GM12878 (cell line): Measurements from ENCODE around the gene HSPE1. TPM values are rescaled to one million over a fixed set of nuclear protein-coding genes. Genes with fewer than 3 reads are reported as not detected.
A peak's percentile ranks its signal among the peaks of the same experiment; 100 is the strongest.

Experiments used
- CHD1 ChIP-seq: IDR thresholded peaks from 2 replicates; pipeline ENCODE4 v1.6.1; 2012; ENCODE audit warnings: low read depth, low read length, improper control_type of control experiment
- CUX1 ChIP-seq: IDR thresholded peaks from 2 replicates; pipeline ENCODE4 v1.6.1; 2012; ENCODE audit warnings: improper control_type of control experiment, low read depth, low read length; ENCODE audit not compliant: insufficient replicate concordance
- ETV6 ChIP-seq, 2 experiments: fragments of 450-650 bp in 1 of 2; IDR thresholded peaks in 1 of 2; conservative IDR thresholded peaks in 1 of 2; 2 replicates each; pipeline ENCODE4 v1.6.1; 2014; ENCODE audit warnings: antibody characterized with exemption in 1 of 2, borderline replicate concordance in 1 of 2, low read depth in 1 of 2, mild to moderate bottlenecking in 1 of 2, moderate library complexity in 1 of 2
- IKZF2 ChIP-seq, 2 experiments: fragments of 450-650 bp; IDR thresholded peaks; 2 replicates each; pipeline ENCODE4 v1.6.1; 2017; ENCODE audit warnings: mild to moderate bottlenecking in 2 of 2, moderate library complexity in 2 of 2
- MTA3 ChIP-seq: IDR thresholded peaks from 2 replicates; pipeline ENCODE4 v1.6.1; 2012; ENCODE audit warnings: low read length, inconsistent platforms, borderline replicate concordance
- PRDM15 ChIP-seq: fragments of 450-650 bp; formaldehyde crosslinking; IDR thresholded peaks from 2 replicates; pipeline ENCODE4 v1.4.0; 2020; ENCODE audit warnings: mild to moderate bottlenecking, moderate library complexity
- SP1 ChIP-seq: IDR thresholded peaks from one replicate; pipeline ENCODE4 v1.6.1; 2011; ENCODE audit warnings: low read depth, low read length
- SREBF2 ChIP-seq: IDR thresholded peaks from 2 replicates; pipeline ENCODE4 v1.6.1; 2012; ENCODE audit warnings: mild to moderate bottlenecking, low read length
- TCF3 ChIP-seq: IDR thresholded peaks from 2 replicates; pipeline ENCODE4 v1.6.1; 2012; ENCODE audit warnings: low read depth, mild to moderate bottlenecking, low read length, borderline replicate concordance; ENCODE audit not compliant: insufficient read depth
- YY1 ChIP-seq: IDR thresholded peaks from 2 replicates; pipeline ENCODE4 v1.6.1; 2011; ENCODE audit warnings: low read depth, mild to moderate bottlenecking, low read length
- ZBED1 ChIP-seq: IDR thresholded peaks from 2 replicates; pipeline ENCODE4 v1.6.1; 2016; ENCODE audit warnings: borderline replicate concordance
- ZNF384 ChIP-seq: IDR thresholded peaks from 2 replicates; pipeline ENCODE4 v1.6.1; 2012; ENCODE audit warnings: low read depth, mild to moderate bottlenecking, low read length, improper control_type of control experiment, borderline replicate concordance
- ZSCAN29 ChIP-seq: fragments of 450-650 bp; IDR thresholded peaks from 2 replicates; pipeline ENCODE4 v1.6.1; 2017; ENCODE audit warnings: mild to moderate bottlenecking, moderate library complexity
- polyA plus RNA-seq, 11 experiments: library from polyadenylated mRNA; depleted of rRNA in 4 of 11; unstranded in 6 of 11; stranded (reverse) in 5 of 11; fragments of >200 nt; fragmentation: Nextera tagmentation in 4 of 11; fragmentation: Illumina TruSeq in 1 of 11; extraction: Ambion mirVana in 4 of 11; extraction: Trizol in 1 of 11; gene quantifications; 1 replicate in 1 of 11; 2 replicates in 10 of 11; pipeline versions ENCODE4 v1.2.1 to v1.2.3, GENCODE V29; 2011 to 2016; ENCODE audit warnings: inconsistent platforms in 2 of 11, missing spikeins in 2 of 11, low read depth in 1 of 11
- total RNA-seq, 4 experiments: library from RNA; depleted of rRNA in 3 of 4; stranded (reverse); fragments of >200 nt in 3 of 4; fragmentation: Illumina TruSeq in 1 of 4; extraction: Trizol in 1 of 4; gene quantifications; 2 replicates each; pipeline versions ENCODE4 v1.2.1 to v1.2.3, GENCODE V29; 2013 to 2021

HSPE1 gene
- total and polyA plus RNA-seq, 10 of the 15 experiments (the other 5 are each of a cell fraction or from before 2014, with no cell fraction given) = 180 to 1,096 (median 505) TPM

- no peak; the same call in 1 of the 2 replicates for TF ChIP-seq CHD1
- peak; percentile 92 for TF ChIP-seq YY1
- TF ChIP-seq ZSCAN29 = no peak
- TF ChIP-seq ZNF384 = no peak
- TF ChIP-seq ZBED1 = no peak; the same call in 1 of the 2 replicates
- TF ChIP-seq PRDM15 (CRISPR knock-in tag) = no peak
- TF ChIP-seq TCF3 = 0 out of 2 replicates have a peak, but pooled peaks have one; percentile 7
- peak; percentile 87 for TF ChIP-seq SP1
- TF ChIP-seq SREBF2 = no peak
- TF ChIP-seq ETV6 (conservative IDR thresholded peaks at IDR 0.05 in 1 of 2, IDR thresholded peaks at IDR 0.05 in 1 of 2; ENCODE audit: borderline replicate concordance in 1 of 2, low read depth in 1 of 2) = no peak
- no peak for TF ChIP-seq MTA3
- TF ChIP-seq IKZF2 (IDR thresholded peaks at IDR 0.05) = no peak
- no peak for TF ChIP-seq CUX1
These were observed 46.9 kb upstream of the HSPE1 start, which contains the start of gene COQ10B (continued) for GRCh38 chr2:197453123-197453913.
